Stimulated activated naive CD4-positive, alpha-beta T cell (primary cell): ENCODE measurements around the gene TPRG1.
A peak's percentile ranks its signal among the peaks of the same experiment; 100 is the strongest.
"Not testable (repeated sequence)": the region's sequence is repeated elsewhere in the genome, so short reads cannot be mapped to it uniquely, and the experiment has no call there.

ENCODE experiments used
- DNase-seq, 6 experiments: peaks; one replicate each; lab custom pipeline; 2025; lab: John Stamatoyannopoulos, UW

Gene TPRG1

DNA sequence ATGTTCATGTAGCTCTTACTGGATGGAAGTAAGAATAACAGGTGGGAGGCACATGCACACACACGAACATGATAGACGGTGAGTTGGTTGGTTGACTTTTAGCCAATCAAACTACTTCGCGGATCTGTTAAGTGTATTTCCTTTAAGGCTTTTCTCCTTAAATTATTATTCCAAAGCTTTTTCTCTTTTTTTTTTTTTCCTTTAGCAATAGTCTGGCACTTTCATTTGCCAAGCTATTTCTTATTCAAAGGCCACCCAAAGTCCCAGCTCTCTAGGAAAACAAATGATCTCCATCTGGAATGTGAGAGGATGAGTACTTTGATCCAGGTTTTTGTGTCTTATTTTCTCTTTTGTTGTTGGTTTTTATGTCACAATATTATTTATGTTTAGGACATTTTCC lies 141.1 kb downstream of the TPRG1 start:
- no peak for DNase-seq

DNA sequence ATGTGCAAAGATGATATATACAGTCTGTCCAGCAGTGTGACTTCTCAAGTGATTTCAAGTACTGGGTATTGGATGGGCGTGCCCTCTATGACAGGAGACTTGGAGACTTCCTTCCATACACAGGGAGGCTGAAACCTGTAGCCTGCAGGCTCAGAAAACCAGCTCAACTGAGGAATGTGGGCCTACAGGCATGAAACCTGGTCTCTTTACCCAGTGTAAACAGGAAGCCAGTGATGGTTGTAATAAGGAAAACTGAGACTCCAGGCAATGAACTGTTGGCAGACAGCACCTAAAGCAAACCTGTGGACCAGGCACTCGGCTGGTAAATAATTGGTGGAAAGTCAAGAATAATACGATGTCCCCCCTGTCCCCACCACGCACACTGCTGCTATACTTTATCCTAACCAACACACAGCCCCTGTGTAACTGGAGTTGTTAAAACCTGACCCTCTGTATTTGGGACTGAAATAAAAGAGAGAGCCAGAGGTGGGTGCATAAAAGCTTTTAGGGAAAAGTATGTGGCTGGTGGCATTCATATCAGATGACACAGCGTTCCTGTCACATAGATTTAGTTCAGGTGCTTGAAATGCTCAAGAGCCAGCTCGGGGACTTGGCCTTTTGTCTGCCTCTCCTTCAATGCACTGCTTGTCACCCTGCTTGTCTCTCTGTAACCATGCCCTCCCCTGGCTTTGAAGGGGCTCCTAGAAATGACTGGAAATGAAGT lies 144.7 kb downstream of the TPRG1 start:
- no peak for DNase-seq

DNA sequence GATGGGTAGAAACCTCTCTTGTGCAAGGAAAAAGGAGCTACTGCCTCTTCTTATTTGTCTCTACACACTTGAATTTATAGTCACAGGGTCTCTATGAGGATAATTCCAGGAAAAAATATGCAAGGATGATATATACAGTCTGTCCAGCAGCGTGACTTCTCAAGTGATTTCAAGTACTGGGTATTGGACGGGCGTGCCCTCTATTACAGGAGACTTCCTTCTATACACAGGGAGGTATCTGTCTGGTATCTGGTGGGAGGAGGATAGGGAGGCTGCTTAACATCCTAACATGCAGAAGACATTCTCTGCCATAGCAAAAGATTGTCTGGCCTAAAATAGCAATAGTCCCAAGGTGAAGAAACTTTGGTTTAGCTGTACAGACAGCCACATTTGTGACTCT lies 146.1 kb downstream of the TPRG1 start:
- DNase-seq, result no peak

DNA sequence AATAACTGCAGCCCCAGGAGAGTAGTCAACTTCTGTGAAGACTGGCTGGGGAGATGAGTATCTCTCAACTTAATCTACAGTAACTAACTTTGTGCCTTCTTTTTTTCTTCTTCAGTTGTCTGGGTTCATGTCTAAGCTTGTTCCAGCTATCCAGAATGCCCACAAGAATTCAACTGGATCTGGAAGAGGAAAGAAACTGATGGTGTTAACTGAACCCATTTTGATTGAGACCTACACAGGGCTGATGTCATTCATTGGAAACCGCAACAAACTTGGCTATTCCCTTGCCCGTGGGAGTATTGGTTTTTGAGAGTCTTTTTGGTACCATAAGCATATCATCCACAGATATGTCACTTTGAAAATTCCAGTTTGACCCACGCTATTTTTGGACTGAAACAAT lies 148.7 kb downstream of the TPRG1 start:
- no peak for DNase-seq

DNA sequence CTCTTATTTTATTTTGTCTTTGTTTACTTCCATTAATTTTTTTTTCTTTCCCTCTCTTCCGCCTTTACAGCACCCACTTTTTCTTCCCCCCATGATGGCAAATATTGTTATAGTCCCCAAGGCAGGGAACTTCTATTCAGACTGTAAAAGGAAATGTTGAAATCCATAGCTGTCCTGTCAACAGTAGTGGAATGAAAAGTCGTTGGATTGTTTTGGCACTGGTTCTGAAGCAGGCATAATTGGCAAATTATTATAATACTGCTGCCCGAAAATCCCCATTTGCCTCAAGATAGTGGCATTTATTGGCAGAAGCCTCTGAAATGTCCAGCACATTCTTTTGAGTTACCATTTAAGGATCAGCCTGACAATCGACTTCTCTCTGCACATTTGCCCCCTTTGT lies 150.6 kb downstream of the TPRG1 start:
- DNase-seq, result no peak

DNA sequence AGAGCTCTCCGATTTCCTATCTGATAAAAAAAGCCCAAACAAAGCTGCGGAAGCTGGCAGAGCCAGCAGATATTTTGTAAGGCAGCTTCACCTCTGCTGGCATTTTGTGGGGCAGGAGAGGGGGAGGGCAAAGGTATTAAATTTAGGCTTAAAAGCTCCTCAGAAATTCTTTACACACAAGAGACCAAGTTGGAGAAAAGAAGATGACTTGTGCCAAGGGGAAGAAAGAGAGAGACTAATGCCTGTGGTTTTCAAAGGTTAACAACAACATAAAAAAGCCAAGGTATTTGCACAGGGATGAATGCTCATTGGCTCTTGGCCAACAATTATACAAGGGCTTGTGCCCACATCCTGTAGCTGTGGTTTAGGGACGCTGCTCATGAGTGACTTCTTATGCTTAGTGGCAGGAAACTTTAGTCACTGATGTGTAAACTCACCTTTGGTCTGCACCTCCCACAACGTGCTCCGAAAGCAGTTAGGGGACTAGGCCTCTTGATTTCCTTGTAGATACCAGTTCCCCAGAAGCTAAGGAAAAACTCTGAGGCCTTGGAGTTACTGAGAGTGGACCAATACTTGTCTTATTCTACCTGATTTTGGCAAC lies 152.9 kb downstream of the TPRG1 start:
- peak; percentile 52 to 94 (median 83) for DNase-seq

DNA sequence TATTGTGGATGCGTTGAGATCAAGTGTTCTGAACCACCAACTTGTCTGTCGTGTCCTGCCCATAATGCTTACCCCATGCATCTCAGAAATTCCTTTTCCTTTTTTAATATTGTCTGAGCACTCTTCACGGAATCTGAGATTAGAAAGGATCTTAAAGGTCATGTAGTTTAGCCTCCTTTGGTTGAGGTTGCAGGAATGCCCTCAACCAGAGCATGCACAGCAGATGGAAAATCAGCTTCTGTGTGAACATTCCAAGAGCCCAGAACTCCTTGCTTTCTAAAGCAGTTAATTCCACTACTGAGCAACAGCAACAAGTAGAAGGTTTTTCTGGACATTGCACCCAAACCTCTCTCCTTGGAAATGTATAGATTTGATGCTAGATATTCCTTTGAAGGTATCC lies 153.7 kb downstream of the TPRG1 start:
- DNase-seq, result no peak

DNA sequence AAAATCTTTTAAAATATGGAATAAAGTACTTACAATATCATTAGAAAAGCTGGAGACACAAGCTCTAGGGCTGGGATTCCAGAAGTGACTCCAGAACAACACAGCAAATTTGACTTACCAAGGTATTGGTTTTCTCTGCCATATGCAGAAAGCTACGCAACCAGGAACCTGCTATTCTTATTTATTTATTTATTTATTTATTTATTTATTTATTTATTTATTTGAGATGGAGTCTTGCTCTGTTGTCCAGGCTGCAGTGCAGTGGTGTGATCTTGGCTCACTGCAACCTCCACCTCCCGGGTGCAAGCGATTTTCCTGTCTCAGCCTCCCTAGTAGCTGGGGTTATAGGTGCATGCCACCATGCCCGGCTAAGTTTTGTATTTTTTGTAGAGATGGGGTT lies 157.9 kb downstream of the TPRG1 start:
- DNase-seq, result not testable (repeated sequence)

DNA sequence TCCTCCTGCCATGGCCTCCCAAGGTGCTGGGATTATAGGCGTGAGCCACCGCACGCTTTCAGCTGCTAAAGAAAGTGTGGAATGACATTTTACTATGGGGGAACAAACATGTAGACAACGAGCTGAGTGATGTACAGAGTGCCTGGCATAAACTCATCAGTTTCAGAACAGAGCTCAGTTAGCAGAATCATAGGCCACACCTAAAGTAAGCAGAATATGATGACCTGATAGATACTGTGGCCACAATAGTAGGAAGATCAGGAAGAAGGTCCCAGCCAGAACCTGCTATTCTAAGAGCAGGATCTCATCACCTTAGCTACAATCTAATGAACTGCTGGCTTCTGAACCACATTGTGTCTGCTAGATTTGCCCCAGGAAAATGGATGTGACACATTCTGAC lies 158.3 kb downstream of the TPRG1 start:
- DNase-seq, result no peak

DNA sequence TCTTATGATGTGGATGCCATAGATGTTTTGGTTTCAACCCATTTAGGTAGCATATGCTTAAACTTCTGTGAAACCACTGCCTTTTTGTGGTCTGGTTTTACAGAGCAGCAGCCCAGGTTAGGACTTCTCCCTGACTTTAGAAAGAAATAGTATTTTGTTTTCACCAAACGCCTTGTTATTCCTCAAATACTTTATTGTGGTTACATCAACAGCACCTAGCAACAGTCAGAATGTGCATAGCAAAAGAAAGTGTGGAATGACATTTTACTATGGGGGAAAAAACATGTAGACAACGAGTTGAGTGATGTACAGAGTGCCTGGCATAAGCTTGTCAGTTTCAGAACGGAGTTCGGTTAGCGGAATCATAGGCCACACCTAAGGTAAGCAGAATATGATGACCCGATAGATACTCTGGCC lies 159.2 kb downstream of the TPRG1 start:
- DNase-seq, result peak in 2 of 6 experiments; percentile 11 to 52

DNA sequence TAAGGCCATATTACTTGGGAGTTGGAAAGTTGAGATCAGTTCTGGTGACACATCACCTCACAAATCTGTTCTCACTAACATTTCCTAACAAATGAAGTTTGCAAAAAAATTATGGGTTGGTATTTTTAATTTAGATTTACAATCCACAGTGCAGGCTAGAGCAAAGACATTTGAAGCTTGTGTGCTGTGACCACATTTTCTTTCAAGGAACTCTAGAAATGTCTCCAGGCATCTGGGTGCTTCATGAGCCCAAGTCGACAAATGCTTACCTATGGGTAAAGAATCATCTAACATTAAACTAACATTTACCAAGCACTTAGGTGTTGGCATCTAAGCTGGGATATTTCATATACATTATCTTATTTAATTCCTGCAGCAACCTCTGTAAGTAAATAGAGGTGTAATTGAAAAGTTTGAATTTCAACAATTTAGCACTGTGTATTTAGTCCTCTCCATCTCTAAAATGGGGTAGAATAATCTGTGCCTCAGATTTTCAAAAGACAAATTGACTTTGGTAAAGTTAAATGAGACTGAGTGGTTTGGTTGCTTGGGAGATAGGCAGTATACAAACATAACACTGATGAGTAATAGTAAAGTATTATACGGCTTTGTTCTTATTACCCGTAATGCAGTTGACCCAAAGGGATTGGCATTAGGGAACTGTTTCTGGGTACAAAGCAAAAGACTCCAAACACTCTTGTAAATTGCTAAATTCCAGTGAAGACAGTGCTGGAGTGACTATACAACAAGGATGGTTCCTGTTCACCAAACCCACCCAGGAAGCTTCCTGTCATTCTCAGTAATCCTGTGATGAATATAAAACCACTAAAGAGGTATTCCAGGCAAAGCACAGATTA lies 162.5 kb downstream of the TPRG1 start:
- DNase-seq, result no peak

DNA sequence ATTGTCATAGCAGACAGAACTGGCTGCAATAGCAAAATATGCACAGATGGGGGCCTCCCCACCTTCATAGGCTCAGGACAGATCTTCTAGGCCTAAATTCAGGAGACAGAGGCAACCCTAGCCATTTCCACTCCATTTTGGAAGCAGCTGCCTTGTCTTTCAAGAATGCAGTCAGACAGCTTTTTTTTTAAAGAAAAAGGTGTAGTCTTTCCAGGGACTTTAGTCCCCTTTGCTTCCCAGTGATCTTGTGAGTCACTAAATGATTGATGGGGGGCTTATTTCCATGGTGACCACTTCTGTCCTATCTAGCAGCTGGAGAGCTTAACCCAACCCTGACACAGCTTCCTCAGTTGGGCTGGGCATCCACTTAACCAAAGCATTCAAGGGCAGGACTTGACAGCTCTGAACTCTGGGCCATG lies 165.9 kb downstream of the TPRG1 start:
- no peak for DNase-seq

DNA sequence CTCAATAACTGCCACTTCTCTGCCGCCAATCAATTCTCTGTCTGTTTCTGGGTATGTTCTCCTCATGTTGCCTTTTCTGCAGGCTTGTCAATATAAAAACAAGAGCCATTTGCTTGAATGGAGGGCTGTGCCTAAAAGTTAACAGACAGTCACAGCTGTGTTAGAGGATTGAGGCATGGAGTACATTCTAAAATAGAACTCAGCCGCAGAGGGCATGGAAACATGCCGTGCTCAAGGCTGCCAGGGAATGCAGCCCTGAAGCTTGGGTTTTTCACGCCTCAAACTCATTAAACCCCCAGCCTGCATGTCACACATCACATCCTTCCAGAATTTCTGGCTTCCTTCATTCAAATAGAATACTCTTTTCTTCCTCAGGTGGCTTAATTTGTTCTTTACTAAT lies 166.6 kb downstream of the TPRG1 start:
- DNase-seq, result no peak

DNA sequence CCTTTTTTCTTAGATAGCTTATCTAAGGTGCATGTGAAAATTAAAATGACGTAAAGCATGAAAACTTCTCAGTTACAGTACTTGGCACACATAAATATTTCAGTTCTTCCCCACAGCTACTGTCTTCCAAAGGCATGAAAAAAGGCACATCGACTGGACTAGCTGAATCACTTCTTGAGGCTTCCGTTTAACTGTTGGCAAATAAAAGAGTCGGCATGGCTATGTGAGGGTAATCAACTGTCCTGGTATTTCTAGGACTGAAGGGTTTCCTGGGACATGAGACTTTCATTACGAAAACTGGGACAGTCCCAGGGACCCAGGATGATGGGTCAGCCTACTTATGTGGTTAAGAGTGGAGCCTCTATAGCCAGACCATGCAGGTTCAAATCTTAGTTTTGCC lies 168.2 kb downstream of the TPRG1 start:
- DNase-seq, result no peak

DNA sequence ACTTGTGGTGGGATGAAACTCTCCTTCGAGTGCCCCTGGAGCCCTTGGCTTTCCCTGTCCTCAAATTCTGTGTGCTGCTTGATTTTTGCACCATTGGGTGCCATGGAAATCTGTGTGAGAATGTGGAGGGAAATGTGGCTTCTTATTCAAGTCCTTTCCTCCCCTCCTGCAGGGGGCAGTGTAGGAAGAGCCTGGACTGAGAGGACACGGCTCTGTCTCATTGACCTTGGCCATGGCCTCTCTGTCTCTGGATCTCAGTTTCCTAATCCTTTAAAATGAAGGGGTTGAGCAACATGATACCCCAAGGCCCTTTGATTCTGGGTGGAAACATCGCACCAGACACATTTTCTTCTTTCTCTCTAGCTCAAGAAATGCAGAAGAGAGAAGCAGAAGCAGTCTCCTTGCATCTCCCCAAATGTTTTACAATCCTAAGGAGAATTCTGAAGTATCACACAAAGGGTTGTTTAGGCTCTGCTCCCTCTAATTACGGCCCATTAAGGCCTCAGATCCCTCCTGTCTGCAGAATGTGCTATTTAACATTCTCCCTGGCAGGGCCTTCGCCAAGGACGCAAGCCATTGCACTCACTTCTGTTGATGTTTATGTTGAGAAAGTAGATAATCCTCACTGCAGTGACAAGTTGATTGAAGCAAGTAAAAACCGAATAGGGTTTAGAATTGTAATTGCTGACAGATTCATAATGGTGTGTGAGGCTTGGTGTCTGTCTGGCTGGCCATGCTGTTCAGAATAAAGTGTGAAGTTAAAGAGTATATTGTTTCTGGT lies 169.1 kb downstream of the TPRG1 start:
- no peak for DNase-seq

DNA sequence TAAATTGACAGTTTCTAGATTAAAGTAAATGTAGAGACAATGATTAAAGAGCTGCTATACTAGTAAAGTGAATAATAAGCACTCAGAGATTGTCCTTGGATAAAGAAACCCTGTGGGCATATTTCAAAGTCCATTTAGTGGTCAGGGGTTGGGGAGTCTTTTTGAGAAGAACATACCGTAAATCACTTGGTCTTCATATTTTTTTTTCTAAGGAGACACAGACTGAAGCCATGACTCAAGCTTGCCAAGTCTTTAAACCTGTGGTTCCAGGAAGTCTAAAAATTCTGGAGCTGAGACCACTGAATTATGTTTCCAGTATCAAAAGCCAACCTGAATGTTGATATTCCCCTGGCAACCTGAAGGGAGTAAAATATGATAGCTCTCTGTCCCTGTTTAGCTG lies 171.0 kb downstream of the TPRG1 start:
- DNase-seq, result no peak

DNA sequence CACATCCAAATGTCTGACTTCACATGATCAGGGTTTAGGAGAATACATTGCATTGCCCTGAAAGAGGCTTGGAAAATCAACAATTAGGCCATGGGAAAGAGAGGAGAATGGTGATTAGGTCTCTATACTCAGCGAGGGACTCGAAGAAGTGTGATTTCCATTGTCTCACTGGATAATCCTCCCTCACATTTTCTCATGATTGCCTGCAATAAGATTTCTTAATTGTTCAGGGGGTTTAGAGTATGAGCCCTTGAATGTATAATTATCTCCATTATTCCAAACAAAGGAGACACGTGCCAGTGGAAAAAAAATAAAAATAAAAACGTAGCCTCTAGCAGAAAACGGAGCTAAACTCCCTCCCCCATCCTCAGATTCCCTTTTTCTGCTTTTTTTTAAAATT lies 173.2 kb downstream of the TPRG1 start:
- DNase-seq, result no peak

DNA sequence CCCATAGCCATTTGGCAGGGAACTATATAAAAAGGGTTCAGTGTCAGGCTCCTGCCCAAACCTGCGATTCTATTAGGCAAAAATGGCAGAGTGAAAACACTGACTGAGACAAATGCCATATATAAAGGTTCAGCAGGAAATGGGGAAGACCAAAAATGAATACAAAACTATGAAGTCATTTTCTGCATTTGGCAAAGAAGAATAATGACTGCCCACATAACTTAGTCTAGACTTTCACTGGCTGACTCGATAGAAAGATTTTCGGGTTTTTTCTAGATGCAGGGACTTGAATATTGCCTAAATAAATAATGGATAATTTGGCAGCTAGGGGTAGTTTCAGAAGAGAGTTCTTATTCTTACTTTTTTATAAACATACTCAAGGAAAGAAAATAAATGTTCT lies 178.0 kb downstream of the TPRG1 start:
- no peak for DNase-seq

DNA sequence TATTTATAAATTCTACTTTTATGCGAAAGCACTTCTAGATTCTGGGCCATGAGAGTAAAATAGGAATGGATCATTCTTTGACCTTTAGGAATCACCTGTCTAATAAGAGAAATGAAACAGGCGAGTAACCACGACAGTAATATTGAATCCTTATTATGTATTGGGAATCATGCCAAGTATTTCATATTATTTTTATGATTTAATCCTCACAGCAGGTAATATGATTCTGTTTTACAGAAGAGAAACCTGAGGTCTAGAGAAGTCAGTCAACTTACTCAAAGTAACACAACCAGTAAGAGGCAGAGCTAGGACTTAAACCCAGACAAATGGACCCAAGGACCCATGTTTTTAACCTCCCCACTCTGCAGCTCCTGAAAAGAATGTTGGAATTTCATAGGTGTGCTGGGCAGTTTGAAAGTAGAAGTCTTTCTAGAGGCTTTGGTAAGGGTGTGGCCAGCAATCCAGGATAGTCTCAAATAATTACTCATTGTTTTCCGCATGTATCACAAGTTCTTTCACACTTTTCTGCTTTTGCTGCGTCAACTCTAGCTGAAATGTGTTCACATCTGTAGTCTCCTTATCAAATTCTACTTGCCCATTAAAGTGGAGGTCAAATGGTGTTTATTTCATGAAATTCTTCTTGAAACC lies 181.7 kb downstream of the TPRG1 start:
- no peak for DNase-seq

DNA sequence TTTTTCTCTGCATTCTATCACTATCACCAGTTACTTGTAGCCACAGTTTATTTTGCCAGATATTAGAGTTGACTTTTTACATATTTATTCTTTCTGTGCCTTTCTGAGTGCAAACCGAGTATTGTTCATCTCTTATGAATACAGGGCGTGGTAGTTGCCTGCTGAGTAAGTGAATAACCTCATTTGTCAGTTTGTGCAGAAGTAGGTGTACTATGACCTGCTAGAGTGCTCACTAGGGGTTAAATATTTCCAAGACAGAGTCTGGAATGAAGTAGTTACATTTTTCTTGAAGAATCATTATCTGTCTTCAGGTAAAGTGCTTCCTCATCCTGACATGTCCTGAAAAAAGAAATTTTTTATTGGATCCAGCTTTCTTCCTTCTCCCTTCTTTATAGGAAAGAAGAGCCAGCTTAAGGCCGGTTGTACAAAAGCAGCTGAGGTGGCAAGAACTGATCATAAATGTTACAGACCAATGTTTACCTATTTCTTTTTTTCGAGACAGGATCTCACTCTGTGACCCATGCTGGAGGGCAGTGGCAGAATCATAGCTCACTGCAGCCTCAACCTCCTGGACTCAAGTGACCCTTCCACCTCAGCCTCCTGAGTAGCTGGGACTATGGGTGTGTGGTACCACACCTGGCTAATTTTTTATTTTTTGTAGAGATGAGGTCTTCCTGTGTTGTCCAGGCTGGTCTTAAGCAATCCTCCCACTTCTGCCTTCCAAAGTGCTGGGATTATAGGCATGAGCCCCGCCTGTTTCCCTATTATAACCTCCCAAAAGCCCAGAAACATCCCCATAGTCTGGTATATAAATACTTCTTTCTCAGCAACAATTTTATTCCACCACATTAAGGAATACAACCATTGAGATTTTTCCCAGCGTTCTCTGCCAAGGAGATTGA lies 182.5 kb downstream of the TPRG1 start:
- DNase-seq, result no peak

DNA sequence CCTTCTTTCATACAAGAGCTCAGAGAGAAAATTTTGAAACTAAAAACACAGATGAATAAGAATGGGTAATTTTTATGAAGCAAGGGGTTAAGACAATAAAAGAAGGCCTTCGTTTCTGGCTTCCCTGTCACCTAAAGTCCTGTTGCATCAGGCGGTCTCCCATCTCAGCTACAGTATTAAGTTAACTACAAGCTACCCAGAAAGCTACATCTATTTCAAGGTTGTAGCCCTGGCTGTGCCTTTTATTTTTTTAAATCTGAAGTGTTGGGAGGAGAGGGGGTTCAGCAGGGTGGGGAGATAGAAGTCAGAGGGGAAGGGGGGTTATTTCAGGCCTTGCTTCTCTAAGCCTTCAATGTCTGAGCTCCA lies 183.3 kb downstream of the TPRG1 start:
- DNase-seq, result no peak
